Colonic mucosa (tissue), 4 donors: ENCODE measurements around the gene PTK7. TPM values are rescaled to one million over a fixed set of nuclear protein-coding genes. Genes with fewer than 3 reads are reported as not detected.
"Not testable (repeated sequence)": the region's sequence is repeated elsewhere in the genome, so short reads cannot be mapped to it uniquely, and the experiment has no call there.

Experiments
- DNase-seq: peaks from one replicate; pipeline ENCODE4 v3.0.0-alpha.2; 2020
- H3K27ac ChIP-seq: fragments of 200-600 bp; one replicate; pipeline ENCODE4 v1.8.0; 2021
- H3K27me3 ChIP-seq: fragments of 200-600 bp; one replicate; pipeline ENCODE4 v1.8.0; 2021
- H3K36me3 ChIP-seq: fragments of 200-600 bp; one replicate; pipeline ENCODE4 v1.8.0; 2021
- H3K4me1 ChIP-seq: fragments of 200-600 bp; one replicate; pipeline ENCODE4 v1.8.0; 2021; ENCODE audit warnings: mild to moderate bottlenecking
- H3K4me3 ChIP-seq: fragments of 200-600 bp; one replicate; pipeline ENCODE4 v1.8.0; 2021
- H3K9ac ChIP-seq, 2 donors: one replicate each; pipeline ENCODE4 v1.7.0; 2013; ENCODE audit warnings: control low read depth in 2 of 2, low read depth in 2 of 2, low read length in 2 of 2
- H3K9me3 ChIP-seq: fragments of 200-600 bp; one replicate; pipeline ENCODE4 v1.8.0; 2021
- CTCF ChIP-seq: fragments of 200-600 bp; IDR thresholded peaks from one replicate; pipeline ENCODE4 v1.8.0; 2022; ENCODE audit warnings: antibody characterized with exemption, mild to moderate bottlenecking
- intact Hi-C: fragments of 100-400 bp; cut with DNase I; formaldehyde crosslinking; loops from one replicate; pipeline ENCODE4 v1.14.1; 2022
- total RNA-seq, 2 donors: library from RNA; stranded (reverse); fragmentation: NEBNext Ultra II Directional in 1 of 2; extraction: Animal tissue kit (Norgen Biotek cat#: 25700) in 1 of 2; gene quantifications; one replicate each; pipeline ENCODE4 v1.2.1, GENCODE V29; 2021
- donor health status: healthy.
- donor health status: DM: no; HTN: no; CAD: no.
- donor health status: DM: no; HTN: no; CAD: no.

Gene PTK7
- total RNA-seq, 2 donors from 2014 or later = 15.1 to 15.9 TPM

- H3K4me1 ChIP-seq = no peaks in the 10 kb centered on the region
- H3K9ac ChIP-seq = no peak overlapping the region
- intact Hi-C loops = no loop called here
- no peak for TF ChIP-seq CTCF
- no peak overlapping the region for H3K4me3 ChIP-seq
- DNase-seq = no peak
- H3K9me3 ChIP-seq = no peaks in the 10 kb centered on the region
- no peak overlapping the region for H3K27ac ChIP-seq
- H3K27me3 ChIP-seq = no peaks in the 10 kb centered on the region
- H3K36me3 ChIP-seq = no peaks in the 10 kb centered on the region
These were observed 27.3 kb downstream of the PTK7 start for GRCh38 chr6:43103253-43103876.

GRCh38 chr6:43105538-43106222 is 29.6 kb downstream of the PTK7 start:
- no peaks in the 10 kb centered on the region for H3K4me1 ChIP-seq
- H3K27ac ChIP-seq = no peak overlapping the region
- no peak for TF ChIP-seq CTCF
- H3K36me3 ChIP-seq = no peaks in the 10 kb centered on the region
- H3K9ac ChIP-seq = no peak overlapping the region
- DNase-seq = no peak
- intact Hi-C loops = no loop called here
- no peaks in the 10 kb centered on the region for H3K27me3 ChIP-seq
- no peaks in the 10 kb centered on the region for H3K9me3 ChIP-seq
- no peak overlapping the region for H3K4me3 ChIP-seq

GRCh38 chr6:43107344-43108062 is 31.4 kb downstream of the PTK7 start:
- no peaks in the 10 kb centered on the region for H3K27me3 ChIP-seq
- intact Hi-C loops = no loop called here
- no peaks in the 10 kb centered on the region for H3K36me3 ChIP-seq
- H3K27ac ChIP-seq = no peak overlapping the region
- no peak overlapping the region for H3K4me3 ChIP-seq
- H3K4me1 ChIP-seq = no peaks in the 10 kb centered on the region
- DNase-seq = no peak
- no peaks in the 10 kb centered on the region for H3K9me3 ChIP-seq
- no peak overlapping the region for H3K9ac ChIP-seq
- no peak for TF ChIP-seq CTCF

GRCh38 chr6:43113431-43114260 is 37.5 kb downstream of the PTK7 start:
- Histone ChIP-seq H3K27ac (peak overlapping the region; percentile 52), H3K9me3 (no peaks in the 10 kb centered on the region), H3K36me3 (no peaks in the 10 kb centered on the region), H3K9ac (no peak overlapping the region), H3K27me3 (no peaks in the 10 kb centered on the region), H3K4me1 (peaks cover 4% of the 10 kb centered on the region), H3K4me3 (no peak overlapping the region)
- no peak for TF ChIP-seq CTCF
- intact Hi-C loops = no loop called here
- DNase-seq = no peak

- H3K4me3 ChIP-seq = no peak overlapping the region
- H3K9ac ChIP-seq = no peak overlapping the region
- intact Hi-C loops = no loop called here
- TF ChIP-seq CTCF = no peak
- H3K4me1 ChIP-seq = peaks cover 4% of the 10 kb centered on the region
- no peak for DNase-seq
- H3K36me3 ChIP-seq = no peaks in the 10 kb centered on the region
- H3K9me3 ChIP-seq = no peaks in the 10 kb centered on the region
- no peaks in the 10 kb centered on the region for H3K27me3 ChIP-seq
- H3K27ac ChIP-seq = no peak overlapping the region
These were observed 39.3 kb downstream of the PTK7 start for GRCh38 chr6:43115365-43115764.

GRCh38 chr6:43117466-43117865 is 41.4 kb downstream of the PTK7 start:
- H3K9ac ChIP-seq, H3K27me3 ChIP-seq, H3K36me3 ChIP-seq, H3K27ac ChIP-seq, H3K4me3 ChIP-seq, intact Hi-C loops, H3K4me1 ChIP-seq, H3K9me3 ChIP-seq, DNase-seq: not testable (repeated sequence)
